ENCODE data around the gene RECQL5. TPM values are rescaled to one million over a fixed set of nuclear protein-coding genes. Genes with fewer than 3 reads are reported as not detected.

Gene RECQL5
- total and polyA plus RNA-seq, 2 donors (not counting 1 experiment from before 2014, with no cell fraction given): 8.4 to 26.3 TPM

DNA sequence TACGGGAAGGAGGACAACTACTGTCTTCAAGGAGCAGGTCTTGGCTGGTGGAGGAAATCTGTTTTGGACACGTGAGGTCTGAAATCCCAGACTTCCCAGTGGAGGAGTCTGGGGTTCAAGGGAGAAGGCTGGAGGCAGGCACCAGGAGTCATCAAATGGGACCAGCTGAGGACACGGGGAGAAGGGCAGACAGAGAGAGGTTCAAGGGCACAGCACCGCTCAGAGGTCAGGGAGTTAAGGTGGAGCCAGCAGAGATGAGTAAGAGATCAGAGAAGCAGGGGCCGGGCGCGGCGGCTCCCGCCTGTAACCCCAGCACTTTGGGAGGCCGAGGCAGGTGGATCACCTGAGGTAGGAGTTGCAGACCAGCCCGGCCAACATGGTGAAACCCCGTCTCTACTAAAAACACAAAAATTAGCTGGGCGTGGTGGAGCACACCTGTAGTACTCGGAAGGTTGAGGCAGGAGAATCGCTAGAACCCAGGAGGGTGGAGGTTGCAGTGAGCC is 44.1 kb downstream of the RECQL5 start:
- H3K4me3 ChIP-seq (replicated peaks in 1 of 4; ENCODE audit: control extremely low read depth in 1 of 4, insufficient read depth in 1 of 4, low read depth in 3 of 4, low read length in 4 of 4): no peak overlapping the region
- no peaks in the 10 kb centered on the region for H3K4me1 ChIP-seq (ENCODE audit: control insufficient read depth, extremely low read depth, insufficient read depth, low read length)
- H3K79me2 ChIP-seq (ENCODE audit: control insufficient read depth, insufficient read depth, low read length): no peaks in the 10 kb centered on the region
- H3K9me3 ChIP-seq (ENCODE audit: control insufficient read depth, insufficient read depth, low read depth, low read length): no peaks in the 10 kb centered on the region
- no peak overlapping the region for H2AFZ ChIP-seq (ENCODE audit: low read length)
- H3K36me3 ChIP-seq (ENCODE audit: control insufficient read depth, insufficient read depth, low read length): no peaks in the 10 kb centered on the region
- TF ChIP-seq EZH2 (IDR thresholded peaks at IDR 0.05; ENCODE audit: low read length, missing control alignments): no peak
- TF ChIP-seq, protein P1, sequence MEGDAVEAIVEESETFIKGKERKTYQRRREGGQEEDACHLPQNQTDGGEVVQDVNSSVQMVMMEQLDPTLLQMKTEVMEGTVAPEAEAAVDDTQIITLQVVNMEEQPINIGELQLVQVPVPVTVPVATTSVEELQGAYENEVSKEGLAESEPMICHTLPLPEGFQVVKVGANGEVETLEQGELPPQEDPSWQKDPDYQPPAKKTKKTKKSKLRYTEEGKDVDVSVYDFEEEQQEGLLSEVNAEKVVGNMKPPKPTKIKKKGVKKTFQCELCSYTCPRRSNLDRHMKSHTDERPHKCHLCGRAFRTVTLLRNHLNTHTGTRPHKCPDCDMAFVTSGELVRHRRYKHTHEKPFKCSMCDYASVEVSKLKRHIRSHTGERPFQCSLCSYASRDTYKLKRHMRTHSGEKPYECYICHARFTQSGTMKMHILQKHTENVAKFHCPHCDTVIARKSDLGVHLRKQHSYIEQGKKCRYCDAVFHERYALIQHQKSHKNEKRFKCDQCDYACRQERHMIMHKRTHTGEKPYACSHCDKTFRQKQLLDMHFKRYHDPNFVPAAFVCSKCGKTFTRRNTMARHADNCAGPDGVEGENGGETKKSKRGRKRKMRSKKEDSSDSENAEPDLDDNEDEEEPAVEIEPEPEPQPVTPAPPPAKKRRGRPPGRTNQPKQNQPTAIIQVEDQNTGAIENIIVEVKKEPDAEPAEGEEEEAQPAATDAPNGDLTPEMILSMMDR (conservative IDR thresholded peaks at IDR 0.05 in 1 of 2, IDR thresholded peaks at IDR 0.05 in 1 of 2; ENCODE audit: low read depth in 1 of 2, low read length in 2 of 2): no peak
- no peaks in the 10 kb centered on the region for H4K20me1 ChIP-seq (ENCODE audit: control insufficient read depth, extremely low read depth, insufficient read depth, low read length)
- no peak overlapping the region for H3K9ac ChIP-seq (ENCODE audit: insufficient read depth, low read length)
- H3K27ac ChIP-seq (ENCODE audit: insufficient read depth, low read length): no peak overlapping the region
- no peak for DNase-seq (ENCODE audit: low read depth in 2 of 2)
- H3K27me3 ChIP-seq (ENCODE audit: control insufficient read depth, insufficient read depth, low read length): no peaks in the 10 kb centered on the region
- no peak overlapping the region for H3K4me2 ChIP-seq (ENCODE audit: extremely low read depth, insufficient read depth, low read length)

DNA sequence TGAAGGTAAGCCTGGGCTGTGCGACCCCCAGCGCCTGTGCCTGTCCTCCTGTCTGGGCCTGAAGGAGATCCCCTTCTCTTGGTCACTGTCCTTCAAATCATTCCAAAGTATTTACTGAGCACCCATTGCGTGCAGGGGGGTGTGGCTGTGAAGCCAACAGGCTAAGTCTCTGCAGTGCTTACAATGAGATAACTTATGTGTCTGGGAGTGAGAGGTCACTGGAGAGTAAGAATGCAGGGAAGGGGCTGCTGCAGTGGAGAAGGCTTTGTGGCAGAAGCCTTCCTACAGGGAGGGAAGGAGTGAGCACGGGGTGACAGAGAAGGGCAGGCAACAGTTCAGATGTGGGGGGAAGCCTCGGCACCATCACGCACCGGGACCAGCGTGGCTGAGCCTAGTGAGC is 44.9 kb downstream of the RECQL5 start:
- Histone ChIP-seq H3K36me3 (ENCODE audit: control insufficient read depth, insufficient read depth, low read length) (no peaks in the 10 kb centered on the region), H3K27me3 (ENCODE audit: control insufficient read depth, insufficient read depth, low read length) (no peaks in the 10 kb centered on the region), H3K4me3 (replicated peaks in 1 of 4; ENCODE audit: control extremely low read depth in 1 of 4, insufficient read depth in 1 of 4, low read depth in 3 of 4, low read length in 4 of 4) (no peak overlapping the region), H3K79me2 (ENCODE audit: control insufficient read depth, insufficient read depth, low read length) (no peaks in the 10 kb centered on the region), H3K27ac (ENCODE audit: insufficient read depth, low read length) (no peak overlapping the region), H2AFZ (ENCODE audit: low read length) (no peak overlapping the region), H3K4me2 (ENCODE audit: extremely low read depth, insufficient read depth, low read length) (no peak overlapping the region), H4K20me1 (ENCODE audit: control insufficient read depth, extremely low read depth, insufficient read depth, low read length) (no peaks in the 10 kb centered on the region), H3K9ac (ENCODE audit: insufficient read depth, low read length) (no peak overlapping the region), H3K9me3 (ENCODE audit: control insufficient read depth, insufficient read depth, low read depth, low read length) (no peaks in the 10 kb centered on the region), H3K4me1 (ENCODE audit: control insufficient read depth, extremely low read depth, insufficient read depth, low read length) (no peaks in the 10 kb centered on the region)
- TF ChIP-seq, protein P1 (conservative IDR thresholded peaks at IDR 0.05 in 1 of 2, IDR thresholded peaks at IDR 0.05 in 1 of 2; ENCODE audit: low read depth in 1 of 2, low read length in 2 of 2): no peak
- TF ChIP-seq EZH2 (IDR thresholded peaks at IDR 0.05; ENCODE audit: low read length, missing control alignments): no peak
- no peak for DNase-seq (ENCODE audit: low read depth in 2 of 2)

DNA sequence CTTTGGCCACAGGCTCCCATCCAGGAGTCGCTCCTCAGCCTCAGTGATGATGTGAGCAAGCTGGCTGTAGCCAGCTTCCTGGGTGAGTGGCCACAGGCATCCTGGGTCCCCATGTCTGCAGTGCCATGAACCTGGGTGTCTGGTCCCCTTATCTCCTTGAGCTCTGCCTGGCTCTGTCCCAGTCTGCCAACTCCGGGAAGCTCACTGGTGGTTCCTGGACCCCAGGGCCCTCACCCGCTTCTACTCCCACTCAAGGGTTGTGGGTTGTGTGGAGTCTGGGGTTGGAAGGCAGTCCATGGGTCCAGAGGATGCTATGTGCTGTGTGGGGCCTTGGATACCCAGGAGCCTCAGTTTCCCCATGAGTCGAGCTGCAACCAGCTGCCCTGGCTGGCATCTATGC is 45.5 kb downstream of the RECQL5 start:
- Histone ChIP-seq H3K4me2 (ENCODE audit: extremely low read depth, insufficient read depth, low read length) (no peak overlapping the region), H3K27me3 (ENCODE audit: control insufficient read depth, insufficient read depth, low read length) (no peaks in the 10 kb centered on the region), H3K9ac (ENCODE audit: insufficient read depth, low read length) (no peak overlapping the region), H3K36me3 (ENCODE audit: control insufficient read depth, insufficient read depth, low read length) (no peaks in the 10 kb centered on the region), H3K27ac (ENCODE audit: insufficient read depth, low read length) (no peak overlapping the region), H3K79me2 (ENCODE audit: control insufficient read depth, insufficient read depth, low read length) (no peaks in the 10 kb centered on the region), H3K4me3 (replicated peaks in 1 of 4; ENCODE audit: control extremely low read depth in 1 of 4, insufficient read depth in 1 of 4, low read depth in 3 of 4, low read length in 4 of 4) (no peak overlapping the region), H4K20me1 (ENCODE audit: control insufficient read depth, extremely low read depth, insufficient read depth, low read length) (no peaks in the 10 kb centered on the region), H3K9me3 (ENCODE audit: control insufficient read depth, insufficient read depth, low read depth, low read length) (no peaks in the 10 kb centered on the region), H3K4me1 (ENCODE audit: control insufficient read depth, extremely low read depth, insufficient read depth, low read length) (no peaks in the 10 kb centered on the region), H2AFZ (ENCODE audit: low read length) (no peak overlapping the region)
- TF ChIP-seq, protein P1 (conservative IDR thresholded peaks at IDR 0.05 in 1 of 2, IDR thresholded peaks at IDR 0.05 in 1 of 2; ENCODE audit: low read depth in 1 of 2, low read length in 2 of 2): no peak
- TF ChIP-seq EZH2 (IDR thresholded peaks at IDR 0.05; ENCODE audit: low read length, missing control alignments): no peak
- DNase-seq (ENCODE audit: low read depth in 2 of 2): no peak

All from fibroblast of lung (primary cell).